Epithelial cell of proximal tubule (primary cell): ENCODE results near the gene ZNF586. TPM values are rescaled to one million over a fixed set of nuclear protein-coding genes. Genes with fewer than 3 reads are reported as not detected.
"Not testable (repeated sequence)": the region's sequence is repeated elsewhere in the genome, so short reads cannot be mapped to it uniquely, and the experiment has no call there.

Experiments
- DNase-seq: peaks from one replicate; pipeline ENCODE4 v3.0.0-alpha.2; 2011; ENCODE audit warnings: low read depth
- H3K4me3 ChIP-seq: 2 replicates; pipeline ENCODE4 v1.5.1; 2011; ENCODE audit warnings: low read depth, mild to moderate bottlenecking, low read length
- CTCF ChIP-seq: conservative IDR thresholded peaks from 2 replicates; pipeline ENCODE4 v1.5.1; 2012; ENCODE audit warnings: low read depth, mild to moderate bottlenecking, low read length
- total RNA-seq: library from RNA; depleted of rRNA; stranded (reverse); fragments of >200 nt; gene quantifications from 2 replicates; pipeline ENCODE4 v1.2.3, GENCODE V29; 2015

Gene ZNF586
- 6.7 and 6.9 TPM in 2 replicates for total RNA-seq

GRCh38 chr19:57769345-57770131 is at the start of gene ZNF586:
Gene ZNF586 (plus strand): TSS chr19:57769676. CDS start chr19:57769843, 167 bp downstream.
- peak within 1 kb of the TSS; percentile 82 for H3K4me3 ChIP-seq
- DNase-seq = peak; percentile 52
- no peak for TF ChIP-seq CTCF

- no peak for TF ChIP-seq CTCF
- H3K4me3 ChIP-seq = no peak overlapping the region
- DNase-seq = no peak
Observed at GRCh38 chr19:57719901-57720519, 49.5 kb upstream of the ZNF586 start.

GRCh38 chr19:57720878-57721277 is 48.6 kb upstream of the ZNF586 start:
- no peak overlapping the region for H3K4me3 ChIP-seq
- no peak for TF ChIP-seq CTCF
- DNase-seq = no peak

GRCh38 chr19:57738320-57738719 is 31.2 kb upstream of the ZNF586 start:
- DNase-seq, H3K4me3 ChIP-seq: not testable (repeated sequence)
- TF ChIP-seq CTCF = peak; percentile 56

- not testable (repeated sequence) for DNase-seq, H3K4me3 ChIP-seq
Observed at GRCh38 chr19:57738770-57739169, 30.7 kb upstream of the ZNF586 start.

- TF ChIP-seq CTCF = no peak
- peak; percentile 58 for DNase-seq
- H3K4me3 ChIP-seq = peak within 1 kb of the TSS; percentile 91
Observed at GRCh38 chr19:57746580-57747471, 22.6 kb upstream of the ZNF586 start, which contains the start of gene ZNF776. Gene ZNF776 (plus strand): TSS chr19:57746815. CDS start chr19:57747059, 244 bp downstream.

- peak overlapping the region; percentile 91 for H3K4me3 ChIP-seq
- TF ChIP-seq CTCF = no peak
- no peak for DNase-seq
Observed at GRCh38 chr19:57747472-57747807, 22.0 kb upstream of the ZNF586 start.
